BLaER1 (cell line): ENCODE data around the gene CNPY1.
"Not testable (repeated sequence)": the region's sequence is repeated elsewhere in the genome, so short reads cannot be mapped to it uniquely, and the experiment has no call there.

Experiments
- H3K27ac ChIP-seq: shearing (Covaris generic); formaldehyde crosslinking; 2 replicates; pipeline ENCODE4 v1.8.1; 2022
- H3K27me3 ChIP-seq: shearing (Covaris generic); formaldehyde crosslinking; 2 replicates; pipeline ENCODE4 v1.8.1; 2022
- H3K36me3 ChIP-seq: shearing (Covaris generic); formaldehyde crosslinking; 2 replicates; pipeline ENCODE4 v1.8.1; 2022
- H3K4me1 ChIP-seq: shearing (Covaris generic); formaldehyde crosslinking; 2 replicates; pipeline ENCODE4 v1.8.1; 2022
- H3K4me2 ChIP-seq: shearing (Covaris generic); formaldehyde crosslinking; 2 replicates; pipeline ENCODE4 v1.8.1; 2022
- H3K4me3 ChIP-seq: shearing (Covaris generic); formaldehyde crosslinking; 2 replicates; pipeline ENCODE4 v1.8.1; 2022
- H3K9ac ChIP-seq: shearing (Covaris generic); formaldehyde crosslinking; 2 replicates; pipeline ENCODE4 v1.8.1; 2022
- H3K9me3 ChIP-seq: shearing (Covaris generic); formaldehyde crosslinking; 2 replicates; pipeline ENCODE4 v1.8.1; 2022
- H4K20me1 ChIP-seq: shearing (Covaris generic); formaldehyde crosslinking; 2 replicates; pipeline ENCODE4 v1.8.1; 2022
- Cebpa-rat ChIP-seq: shearing (Covaris generic); IDR thresholded peaks from 2 replicates; pipeline ENCODE4 v1.8.1; 2022

The CNPY1 gene

GRCh38 chr7:155569681-155570080 lies 23.3 kb upstream of the CNPY1 start:
- Histone ChIP-seq H3K27ac (no peak overlapping the region), H3K36me3 (no peaks in the 10 kb centered on the region), H3K9me3 (no peaks in the 10 kb centered on the region), H3K27me3 (no peaks in the 10 kb centered on the region), H4K20me1 (no peaks in the 10 kb centered on the region), H3K4me1 (no peaks in the 10 kb centered on the region), H3K4me3 (no peak overlapping the region), H3K4me2 (no peak overlapping the region), H3K9ac (no peak overlapping the region)
- TF ChIP-seq Cebpa-rat, result no peak

GRCh38 chr7:155568842-155569494 lies 22.6 kb upstream of the CNPY1 start:
- no peak for TF ChIP-seq Cebpa-rat
- Histone ChIP-seq H3K27ac (no peak overlapping the region), H3K9me3 (no peaks in the 10 kb centered on the region), H4K20me1 (no peaks in the 10 kb centered on the region), H3K9ac (no peak overlapping the region), H3K36me3 (no peaks in the 10 kb centered on the region), H3K4me3 (no peak overlapping the region), H3K27me3 (no peaks in the 10 kb centered on the region), H3K4me2 (no peak overlapping the region), H3K4me1 (no peaks in the 10 kb centered on the region)

- Histone ChIP-seq H3K9me3 (no peaks in the 10 kb centered on the region), H3K4me3 (no peak overlapping the region), H3K4me2 (no peak overlapping the region), H3K36me3 (no peaks in the 10 kb centered on the region), H3K27ac (no peak overlapping the region), H3K27me3 (no peaks in the 10 kb centered on the region), H3K9ac (no peak overlapping the region), H3K4me1 (no peaks in the 10 kb centered on the region), H4K20me1 (no peaks in the 10 kb centered on the region)
- TF ChIP-seq Cebpa-rat, result no peak
These were observed 21.9 kb upstream of the CNPY1 start for GRCh38 chr7:155568333-155568660.

- Histone ChIP-seq H3K4me3 (no peak overlapping the region), H3K4me2 (no peak overlapping the region), H3K27ac (no peak overlapping the region), H3K9me3 (no peaks in the 10 kb centered on the region), H3K36me3 (no peaks in the 10 kb centered on the region), H4K20me1 (no peaks in the 10 kb centered on the region), H3K4me1 (no peaks in the 10 kb centered on the region), H3K9ac (no peak overlapping the region), H3K27me3 (no peaks in the 10 kb centered on the region)
- TF ChIP-seq Cebpa-rat, result no peak
These were observed 21.4 kb upstream of the CNPY1 start for GRCh38 chr7:155567646-155568332.

GRCh38 chr7:155566011-155566836 lies 19.9 kb upstream of the CNPY1 start:
- no peaks in the 10 kb centered on the region for H3K4me1 ChIP-seq
- no peak overlapping the region for H3K4me3 ChIP-seq
- no peaks in the 10 kb centered on the region for H3K27me3 ChIP-seq
- no peak overlapping the region for H3K9ac ChIP-seq
- H3K9me3 ChIP-seq, result no peaks in the 10 kb centered on the region
- no peak overlapping the region for H3K4me2 ChIP-seq
- no peaks in the 10 kb centered on the region for H4K20me1 ChIP-seq
- no peak overlapping the region for H3K27ac ChIP-seq
- TF ChIP-seq Cebpa-rat, result no peak
- no peaks in the 10 kb centered on the region for H3K36me3 ChIP-seq

GRCh38 chr7:155565596-155565995 lies 19.2 kb upstream of the CNPY1 start:
- no peaks in the 10 kb centered on the region for H4K20me1 ChIP-seq
- no peaks in the 10 kb centered on the region for H3K36me3 ChIP-seq
- no peak overlapping the region for H3K27ac ChIP-seq
- H3K4me2 ChIP-seq, result no peak overlapping the region
- no peaks in the 10 kb centered on the region for H3K9me3 ChIP-seq
- no peak for TF ChIP-seq Cebpa-rat
- no peak overlapping the region for H3K4me3 ChIP-seq
- H3K4me1 ChIP-seq, result no peaks in the 10 kb centered on the region
- no peak overlapping the region for H3K9ac ChIP-seq
- H3K27me3 ChIP-seq, result no peaks in the 10 kb centered on the region

- H3K4me1 ChIP-seq, H3K4me2 ChIP-seq, H3K27me3 ChIP-seq, H4K20me1 ChIP-seq, H3K4me3 ChIP-seq, H3K27ac ChIP-seq, H3K9me3 ChIP-seq, H3K9ac ChIP-seq, H3K36me3 ChIP-seq: not testable (repeated sequence)
These were observed 16.6 kb upstream of the CNPY1 start for GRCh38 chr7:155562976-155563375.

GRCh38 chr7:155562106-155562505 lies 15.7 kb upstream of the CNPY1 start:
- no peak overlapping the region for H3K4me3 ChIP-seq
- no peak for TF ChIP-seq Cebpa-rat

GRCh38 chr7:155560982-155561686 lies 14.8 kb upstream of the CNPY1 start:
- no peak for TF ChIP-seq Cebpa-rat
- H3K4me3 ChIP-seq, result no peak overlapping the region
- no peaks in the 10 kb centered on the region for H3K4me1 ChIP-seq
- no peak overlapping the region for H3K4me2 ChIP-seq
- no peak overlapping the region for H3K9ac ChIP-seq
- no peaks in the 10 kb centered on the region for H3K9me3 ChIP-seq
- H3K27ac ChIP-seq, result no peak overlapping the region
- no peaks in the 10 kb centered on the region for H4K20me1 ChIP-seq
- no peaks in the 10 kb centered on the region for H3K36me3 ChIP-seq
- no peaks in the 10 kb centered on the region for H3K27me3 ChIP-seq

More at GRCh38 chr7:155562106-155562505, 15.7 kb upstream of the CNPY1 start:
- H3K4me2 ChIP-seq, result no peak overlapping the region
- no peaks in the 10 kb centered on the region for H4K20me1 ChIP-seq
- H3K4me1 ChIP-seq, result no peaks in the 10 kb centered on the region
- no peaks in the 10 kb centered on the region for H3K36me3 ChIP-seq
- H3K27ac ChIP-seq, result no peak overlapping the region
- no peaks in the 10 kb centered on the region for H3K9me3 ChIP-seq
- H3K27me3 ChIP-seq, result no peaks in the 10 kb centered on the region
- H3K9ac ChIP-seq, result no peak overlapping the region
